HG03060 (cell line): ENCODE results near the gene TP63.

Source experiments
- ATAC-seq: cut with Tn5 transposase; IDR thresholded peaks from one replicate; pipeline ENCODE4 v1.9.1; 2021; ENCODE audit warnings: low read depth, moderate number of reproducible peaks; ENCODE audit not compliant: unreplicated experiment

The TP63 gene

GRCh38 chr3:189680723-189681122 is 49.5 kb downstream of the TP63 start:
- no peak for ATAC-seq

DNA sequence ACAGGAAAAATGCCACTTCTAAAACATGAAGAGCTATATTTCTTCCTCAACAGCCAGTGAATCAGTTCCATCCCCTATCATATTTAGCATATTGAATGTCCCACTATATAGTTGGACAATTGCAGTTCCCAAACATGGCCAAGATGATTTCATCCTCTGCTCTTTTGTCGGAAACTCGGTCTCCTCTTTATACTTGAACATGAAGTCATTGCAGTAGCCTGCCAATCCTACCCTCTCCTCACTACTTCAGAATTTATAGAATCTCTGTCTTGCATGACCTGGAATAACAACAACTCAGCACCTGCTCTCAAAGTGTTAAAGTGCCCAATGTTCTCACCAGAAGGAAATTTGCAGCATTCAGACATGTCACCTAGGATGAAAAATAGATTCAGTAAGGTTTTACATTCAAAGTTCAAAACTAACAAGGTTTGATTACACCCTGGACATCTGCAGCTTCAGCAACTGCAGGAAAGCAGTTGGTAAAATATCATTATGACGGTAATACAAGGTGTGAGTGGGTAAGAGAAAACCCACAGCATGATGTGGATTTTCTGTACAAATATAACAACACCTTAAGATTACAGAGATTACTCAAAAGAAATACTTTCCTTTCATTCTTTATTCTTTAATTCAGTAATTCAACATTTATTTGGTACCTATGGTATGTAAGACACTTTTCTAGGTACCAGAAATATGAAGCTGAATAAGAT is 52.5 kb downstream of the TP63 start:
- ATAC-seq = no peak

GRCh38 chr3:189684317-189684716 is 53.1 kb downstream of the TP63 start:
- no peak for ATAC-seq

DNA sequence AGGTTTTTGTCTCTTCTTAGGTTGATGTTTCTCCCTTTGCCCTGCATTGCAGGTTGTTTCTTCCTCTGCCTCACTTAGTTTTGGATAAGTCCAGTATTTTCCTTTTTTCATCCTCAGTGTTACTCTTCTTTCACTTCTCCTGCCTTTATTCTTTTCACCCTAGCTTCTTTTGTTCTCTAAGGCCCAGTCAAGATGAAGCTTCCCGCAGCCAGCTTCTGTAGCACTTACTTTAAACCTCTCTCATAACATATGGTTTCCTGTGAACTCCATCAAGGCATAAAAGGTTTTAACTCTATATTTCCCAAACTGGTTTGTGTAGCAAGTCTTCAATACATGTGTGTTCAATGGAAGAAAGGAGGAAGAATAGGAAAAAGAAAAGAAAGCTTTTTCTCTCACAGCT is 54.1 kb downstream of the TP63 start:
- no peak for ATAC-seq

GRCh38 chr3:189685860-189686259 is 54.7 kb downstream of the TP63 start:
- no peak for ATAC-seq

DNA sequence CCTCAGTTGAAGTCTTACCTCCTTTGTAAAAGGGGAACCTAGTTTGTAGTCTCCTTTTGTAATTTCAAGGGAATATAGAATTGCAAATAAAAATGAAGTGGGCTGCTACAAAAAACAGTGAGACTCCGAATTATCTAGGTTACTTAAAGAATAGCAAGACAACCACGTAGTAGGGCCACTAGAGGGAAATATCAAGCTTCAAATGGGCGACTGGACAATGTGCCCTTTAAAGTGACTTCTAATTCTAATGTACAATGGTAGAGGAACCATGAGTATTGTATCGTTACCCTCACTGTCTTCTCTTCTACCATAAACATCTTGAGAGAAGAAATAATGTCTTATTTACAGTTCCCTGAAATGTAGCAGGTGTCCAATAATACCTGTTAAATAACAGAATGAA is 56.3 kb downstream of the TP63 start:
- ATAC-seq = no peak

GRCh38 chr3:189688262-189688661 is 57.1 kb downstream of the TP63 start:
- ATAC-seq = no peak

- ATAC-seq = no peak
Observed at GRCh38 chr3:189689625-189690024, 58.4 kb downstream of the TP63 start.

DNA sequence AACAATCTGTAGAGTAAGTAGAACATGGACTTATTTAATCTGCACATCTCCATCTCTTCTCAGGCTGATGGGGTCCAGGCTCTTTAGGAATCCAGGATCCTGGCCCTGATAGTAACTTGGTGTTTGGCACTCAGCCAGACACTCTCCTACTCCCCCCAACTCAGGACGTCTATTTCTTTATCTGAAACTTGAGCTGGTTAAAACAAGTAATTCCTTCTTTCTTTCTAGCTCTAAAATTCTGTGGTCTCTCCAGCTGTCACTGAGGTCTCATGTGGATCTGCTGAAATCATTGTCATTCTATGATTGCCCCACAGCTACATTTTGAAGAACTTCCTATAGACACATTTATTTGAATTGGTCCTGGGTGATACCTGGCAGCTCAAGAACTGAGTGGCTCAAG is 59.0 kb downstream of the TP63 start:
- no peak for ATAC-seq

DNA sequence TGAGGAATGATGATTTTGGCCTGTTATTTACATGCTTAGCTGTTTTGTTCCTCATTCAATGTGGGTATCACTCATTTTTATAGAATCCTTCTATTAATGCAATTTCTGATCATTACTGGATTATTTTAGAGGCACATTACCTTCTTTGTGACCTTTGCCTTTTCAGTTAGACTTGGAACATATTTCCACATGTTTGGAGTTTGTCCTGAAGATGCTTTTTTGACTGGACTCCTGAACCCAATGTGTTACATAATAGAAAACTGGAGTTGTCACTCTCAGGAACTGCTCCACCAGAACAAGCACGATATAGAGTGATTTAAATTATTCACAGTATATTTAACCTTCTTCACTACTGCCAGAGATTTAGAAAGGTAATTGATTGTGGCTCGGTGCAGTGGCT is 59.5 kb downstream of the TP63 start:
- no peak for ATAC-seq

DNA sequence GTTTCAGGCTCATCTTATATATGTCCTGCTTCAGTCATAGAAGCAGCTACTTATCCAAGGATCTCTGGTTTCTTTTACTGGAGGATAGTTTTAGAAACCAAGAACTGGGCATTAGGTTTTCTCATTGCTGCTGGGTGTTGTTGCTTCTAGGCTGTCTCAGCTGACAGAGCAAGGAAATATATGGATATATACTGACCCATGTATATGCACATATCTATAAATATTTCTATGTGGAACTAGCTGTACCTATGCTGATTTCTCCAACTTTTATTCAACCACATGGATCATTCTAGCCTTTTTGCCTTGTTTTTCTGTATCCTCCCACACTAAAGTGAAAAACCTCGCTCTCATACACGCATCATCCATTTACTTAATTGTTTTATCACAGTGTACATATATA is 64.2 kb downstream of the TP63 start:
- ATAC-seq = no peak

DNA sequence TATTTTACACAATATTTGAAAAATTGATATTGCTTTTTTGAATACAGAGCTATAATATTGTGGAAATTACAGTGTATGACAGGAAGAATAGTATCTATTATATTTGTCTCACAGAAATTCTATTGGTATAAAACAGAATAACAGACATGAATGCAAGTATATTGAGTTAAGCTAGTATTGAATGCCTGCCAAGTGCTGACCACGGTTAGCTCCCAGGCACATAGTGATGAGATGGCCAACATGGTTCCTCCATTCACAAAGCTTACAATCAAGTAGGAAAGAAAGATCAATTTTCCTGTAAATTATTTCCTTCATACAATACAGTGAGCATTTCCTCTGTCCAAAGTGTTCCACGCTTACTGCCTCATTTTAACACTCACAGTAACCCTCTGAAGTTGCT is 67.6 kb downstream of the TP63 start:
- no peak for ATAC-seq

DNA sequence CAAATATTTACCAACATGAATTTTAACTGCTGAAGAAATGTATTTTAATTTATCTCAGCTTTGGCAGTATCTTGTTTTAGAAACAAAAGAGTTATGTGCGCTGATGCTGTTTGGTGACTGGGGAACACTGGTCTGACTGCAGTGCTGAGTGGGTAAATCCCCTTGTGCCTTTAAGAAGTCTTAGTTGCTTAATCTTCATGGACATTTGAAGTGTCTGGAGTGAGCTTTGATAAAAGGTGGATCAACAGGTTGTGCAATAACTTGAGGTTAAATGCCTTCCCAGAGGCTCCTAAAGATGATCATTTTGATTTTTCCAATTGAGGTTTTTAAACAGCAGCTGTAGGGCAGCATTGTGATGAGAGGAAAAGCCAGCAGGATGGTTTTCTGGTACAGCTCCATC is 68.7 kb downstream of the TP63 start:
- no peak for ATAC-seq

GRCh38 chr3:189702066-189702646 is 71.0 kb downstream of the TP63 start:
- no peak for ATAC-seq

DNA sequence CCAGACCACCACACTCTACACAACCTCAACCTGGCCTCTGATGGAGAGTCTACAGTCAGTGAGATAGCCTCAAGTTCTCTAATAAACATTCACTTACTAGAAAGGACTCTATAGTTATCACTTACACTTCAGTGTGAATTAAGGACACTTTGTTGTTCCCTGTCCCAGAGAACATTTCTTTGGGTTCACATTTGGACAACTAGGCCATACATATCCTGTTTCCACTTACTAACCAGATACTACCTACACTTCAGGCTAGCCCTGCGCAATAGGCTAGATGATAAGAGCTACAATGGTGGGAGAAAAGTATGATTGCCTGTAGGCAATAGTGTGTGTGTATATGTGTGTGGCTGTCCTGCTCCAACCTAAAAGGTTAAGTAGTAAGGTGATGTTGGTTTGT is 72.7 kb downstream of the TP63 start:
- ATAC-seq = no peak

- ATAC-seq = no peak
Observed at GRCh38 chr3:189708375-189708774, 77.2 kb downstream of the TP63 start.

GRCh38 chr3:189710620-189711402 is 79.6 kb downstream of the TP63 start:
- no peak for ATAC-seq

- ATAC-seq = no peak
Observed at GRCh38 chr3:189712906-189713483, 81.8 kb downstream of the TP63 start.

DNA sequence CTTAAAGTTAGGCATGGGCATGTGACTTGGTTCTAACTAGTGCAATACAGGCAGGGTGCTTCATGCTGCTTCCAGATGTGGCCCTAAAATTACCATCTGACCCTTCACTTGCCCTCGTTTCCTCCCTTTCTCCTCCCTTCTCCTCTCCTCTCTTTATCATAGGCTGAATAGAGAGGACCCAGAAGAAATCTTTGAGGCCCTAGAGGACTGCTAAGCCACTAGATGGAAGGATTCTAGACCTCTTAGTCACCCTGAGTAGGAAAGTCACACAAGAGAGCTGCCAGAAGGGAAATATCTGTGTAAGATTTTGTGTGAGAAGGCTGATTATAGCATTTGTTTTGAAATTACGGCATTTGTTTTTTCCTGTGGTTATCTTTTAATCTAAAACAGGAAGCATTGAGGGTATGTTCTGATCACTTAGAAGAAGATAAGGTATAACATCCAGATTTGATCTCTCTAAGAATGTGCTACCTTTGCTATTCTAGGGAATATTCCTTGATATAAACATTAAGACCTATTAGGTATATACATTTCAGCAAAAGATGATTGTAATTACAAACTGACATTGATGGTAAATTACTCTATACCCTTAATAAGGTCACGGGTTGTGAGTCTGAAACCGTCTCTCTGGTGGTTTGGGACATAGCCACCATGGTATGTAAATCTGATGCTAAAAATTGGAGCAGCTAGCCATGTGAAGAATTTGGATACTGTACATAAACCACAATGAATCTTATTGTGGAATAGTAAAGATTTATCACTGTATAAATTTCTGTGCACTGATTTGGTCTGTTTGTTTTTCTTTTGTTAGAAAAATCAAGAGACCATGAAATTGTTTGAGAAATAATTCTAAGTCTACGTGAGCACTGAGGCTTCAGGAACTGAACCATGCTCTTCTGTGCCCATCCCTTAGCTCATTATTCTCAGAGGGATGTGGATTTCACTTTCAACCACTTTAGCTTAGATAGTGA is 84.1 kb downstream of the TP63 start:
- ATAC-seq = no peak

- no peak for ATAC-seq
Observed at GRCh38 chr3:189718215-189718614, 87.0 kb downstream of the TP63 start.
